Measurements from ENCODE around the gene IGF2R.

DNA sequence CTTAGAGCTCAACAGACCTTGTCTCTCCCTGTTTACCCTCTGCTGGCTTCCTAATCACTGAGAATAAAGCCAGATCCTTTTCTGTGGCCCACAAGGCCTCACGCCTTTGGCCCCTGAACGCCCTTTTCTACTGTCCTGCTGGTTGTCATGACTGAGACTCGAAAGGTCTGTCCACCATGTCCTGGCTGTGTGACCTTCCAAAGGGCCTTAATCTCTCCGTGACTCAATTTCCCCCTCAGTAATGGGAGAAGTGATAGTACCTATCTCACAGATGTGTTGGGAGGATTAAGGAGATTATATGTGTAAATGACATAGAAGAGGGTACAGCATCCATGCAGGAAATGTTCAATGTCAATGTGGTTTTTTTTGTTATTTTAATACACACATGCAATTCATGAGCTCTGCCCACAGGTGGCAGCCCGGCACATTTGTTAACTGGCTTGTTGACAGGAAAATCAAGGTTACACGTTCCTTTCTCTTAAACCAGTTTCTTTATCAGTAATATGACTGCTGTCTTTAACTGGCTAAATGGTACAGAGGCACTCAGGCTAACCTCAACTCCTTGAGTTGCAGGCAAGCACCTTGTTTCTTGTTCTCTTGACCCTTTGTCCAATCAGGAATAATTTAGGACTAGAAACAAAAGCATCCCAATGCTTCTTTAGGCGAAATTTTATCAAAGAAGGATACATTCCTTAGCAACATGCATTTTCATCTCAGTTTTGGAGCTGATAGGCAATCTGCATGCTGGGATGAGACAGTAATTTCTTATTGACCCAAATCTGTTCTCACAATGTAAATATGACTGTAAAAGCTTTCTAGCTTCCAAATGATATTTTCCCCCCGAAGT lies 169.3 kb downstream of the IGF2R start:
- TF ChIP-seq, protein P1, sequence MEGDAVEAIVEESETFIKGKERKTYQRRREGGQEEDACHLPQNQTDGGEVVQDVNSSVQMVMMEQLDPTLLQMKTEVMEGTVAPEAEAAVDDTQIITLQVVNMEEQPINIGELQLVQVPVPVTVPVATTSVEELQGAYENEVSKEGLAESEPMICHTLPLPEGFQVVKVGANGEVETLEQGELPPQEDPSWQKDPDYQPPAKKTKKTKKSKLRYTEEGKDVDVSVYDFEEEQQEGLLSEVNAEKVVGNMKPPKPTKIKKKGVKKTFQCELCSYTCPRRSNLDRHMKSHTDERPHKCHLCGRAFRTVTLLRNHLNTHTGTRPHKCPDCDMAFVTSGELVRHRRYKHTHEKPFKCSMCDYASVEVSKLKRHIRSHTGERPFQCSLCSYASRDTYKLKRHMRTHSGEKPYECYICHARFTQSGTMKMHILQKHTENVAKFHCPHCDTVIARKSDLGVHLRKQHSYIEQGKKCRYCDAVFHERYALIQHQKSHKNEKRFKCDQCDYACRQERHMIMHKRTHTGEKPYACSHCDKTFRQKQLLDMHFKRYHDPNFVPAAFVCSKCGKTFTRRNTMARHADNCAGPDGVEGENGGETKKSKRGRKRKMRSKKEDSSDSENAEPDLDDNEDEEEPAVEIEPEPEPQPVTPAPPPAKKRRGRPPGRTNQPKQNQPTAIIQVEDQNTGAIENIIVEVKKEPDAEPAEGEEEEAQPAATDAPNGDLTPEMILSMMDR (IDR thresholded peaks at IDR 0.05): no peak
- no peak for TF ChIP-seq POLR2A (IDR thresholded peaks at IDR 0.05)

Data from lower leg skin (tissue), 3 donors.